GM19023 (cell line): ENCODE results near the gene PADI4.

Experiments used
- ATAC-seq: cut with Tn5 transposase; IDR thresholded peaks from one replicate; pipeline ENCODE4 v1.9.1; 2021; ENCODE audit warnings: mild to moderate bottlenecking, moderate library complexity; ENCODE audit not compliant: unreplicated experiment

The PADI4 gene

DNA sequence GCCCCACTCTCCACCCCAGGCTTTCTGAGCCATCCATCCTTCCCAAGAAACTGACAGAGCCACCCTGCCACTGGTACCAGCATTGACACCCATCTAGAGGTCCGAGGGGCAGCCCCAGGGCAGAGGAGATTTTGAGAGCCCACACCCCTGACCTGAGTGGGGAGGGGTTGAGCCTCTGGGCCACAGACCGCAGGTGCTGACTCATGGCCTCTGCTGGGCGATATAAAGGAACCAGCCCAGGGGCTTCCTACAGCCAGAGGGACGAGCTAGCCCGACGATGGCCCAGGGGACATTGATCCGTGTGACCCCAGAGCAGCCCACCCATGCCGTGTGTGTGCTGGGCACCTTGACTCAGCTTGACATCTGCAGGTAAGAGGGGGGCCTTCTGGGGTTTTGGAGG is at the start of gene PADI4:
Gene PADI4, plus strand, starts transcription at position 252 of the 400 bp plus-strand sequence. Its CDS starts 26 bp downstream, at position 278.
- no peak for ATAC-seq

DNA sequence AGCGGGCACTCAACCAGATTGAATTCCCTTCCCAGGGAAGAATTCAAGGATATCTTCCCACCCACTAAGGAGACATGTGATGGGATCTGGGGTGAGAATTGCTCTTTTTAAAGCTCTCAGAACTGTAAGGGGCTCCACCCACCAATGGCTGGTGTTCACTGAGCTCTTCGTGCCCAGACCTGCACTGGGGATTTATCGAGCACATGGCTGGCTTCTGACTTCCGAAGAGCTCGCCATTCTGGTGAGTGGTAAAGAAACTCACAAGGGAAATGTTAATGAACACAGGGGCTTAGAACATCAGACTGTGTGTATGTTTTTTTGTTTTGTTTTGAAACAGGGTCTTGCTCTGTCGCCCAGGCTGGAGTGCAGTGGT is 49.3 kb upstream of the PADI4 start:
- no peak for ATAC-seq

GRCh38 chr1:17259233-17259873 is 48.6 kb upstream of the PADI4 start:
- ATAC-seq, result no peak

DNA sequence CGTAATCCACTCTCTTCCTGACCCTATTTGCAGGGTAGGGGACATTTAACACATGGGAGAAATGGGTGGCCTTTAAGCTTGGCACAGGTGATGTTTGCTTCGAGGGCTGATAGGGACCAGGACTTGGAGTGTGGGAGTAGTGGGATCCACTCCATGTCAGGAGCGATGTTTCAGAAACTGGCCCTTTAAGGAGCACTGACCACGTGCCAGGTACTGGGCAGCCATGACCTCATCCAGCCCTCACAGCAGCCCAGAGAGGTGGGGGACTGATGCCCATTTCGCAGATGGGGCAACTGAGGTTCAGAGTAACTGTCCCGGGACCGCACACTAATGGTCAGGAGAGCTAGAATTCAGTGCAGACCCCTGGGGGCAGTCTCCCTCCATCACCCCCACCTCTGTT is 47.7 kb upstream of the PADI4 start:
- ATAC-seq, result no peak

DNA sequence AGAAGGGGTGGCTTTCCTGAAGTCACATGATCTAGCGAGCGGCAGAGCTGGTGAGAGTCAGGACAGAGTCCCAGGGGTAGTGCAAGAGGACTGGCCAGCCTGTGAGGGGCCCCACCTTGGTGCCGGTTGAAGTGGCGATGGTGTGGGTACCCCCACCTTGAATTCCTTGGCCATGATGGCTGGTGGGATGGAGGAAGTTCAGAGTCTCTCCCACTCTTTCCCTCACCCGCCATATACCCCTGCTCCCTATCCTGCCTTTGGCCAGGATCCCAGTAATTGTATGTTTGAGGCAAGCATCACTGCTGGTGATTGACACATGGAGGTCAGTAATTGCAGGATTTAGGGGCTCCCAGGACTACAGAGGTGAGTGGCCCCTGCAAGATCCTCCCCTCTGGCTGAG is 47.3 kb upstream of the PADI4 start:
- ATAC-seq, result no peak

- no peak for ATAC-seq
Measured at GRCh38 chr1:17263936-17264335, 44.1 kb upstream of the PADI4 start.

DNA sequence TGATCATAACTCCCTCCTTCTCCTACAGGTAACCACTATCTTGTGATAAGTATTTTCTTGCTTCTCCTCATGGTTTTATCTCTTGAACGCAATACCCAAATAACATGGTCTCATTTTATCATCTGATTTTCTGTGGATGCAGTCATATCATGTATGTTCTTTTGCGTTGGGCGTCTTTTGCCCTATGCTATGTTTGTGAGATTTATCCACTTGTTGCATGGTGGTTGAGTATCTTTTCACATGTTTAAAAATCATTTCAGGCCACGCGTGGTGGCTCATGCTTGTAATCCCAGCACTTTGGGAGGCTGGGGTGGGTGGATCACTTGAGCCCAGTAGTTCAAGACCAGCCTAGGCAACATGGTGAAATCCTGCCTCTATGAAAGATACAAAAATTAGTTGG is 43.5 kb upstream of the PADI4 start:
- ATAC-seq, result no peak

DNA sequence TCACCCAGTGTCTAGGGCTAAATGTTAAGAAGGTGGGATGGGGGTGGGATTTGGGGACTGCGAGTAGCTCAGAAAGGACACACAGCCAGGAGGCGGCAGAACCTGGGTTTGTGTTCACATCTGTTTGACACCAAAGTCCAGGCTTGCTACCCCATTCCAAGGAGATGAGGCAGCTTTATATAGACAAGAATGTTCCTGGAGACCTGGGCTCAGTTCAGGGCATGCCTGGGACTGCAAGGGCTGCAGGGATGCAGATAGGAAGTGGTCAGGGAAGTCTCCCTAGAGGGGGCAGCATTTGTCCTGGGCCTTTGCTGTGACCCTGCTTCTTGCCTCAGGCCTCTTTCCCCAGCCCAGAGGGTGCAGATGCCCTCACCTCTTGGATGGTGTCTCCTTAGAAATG is 42.8 kb upstream of the PADI4 start:
- no peak for ATAC-seq

DNA sequence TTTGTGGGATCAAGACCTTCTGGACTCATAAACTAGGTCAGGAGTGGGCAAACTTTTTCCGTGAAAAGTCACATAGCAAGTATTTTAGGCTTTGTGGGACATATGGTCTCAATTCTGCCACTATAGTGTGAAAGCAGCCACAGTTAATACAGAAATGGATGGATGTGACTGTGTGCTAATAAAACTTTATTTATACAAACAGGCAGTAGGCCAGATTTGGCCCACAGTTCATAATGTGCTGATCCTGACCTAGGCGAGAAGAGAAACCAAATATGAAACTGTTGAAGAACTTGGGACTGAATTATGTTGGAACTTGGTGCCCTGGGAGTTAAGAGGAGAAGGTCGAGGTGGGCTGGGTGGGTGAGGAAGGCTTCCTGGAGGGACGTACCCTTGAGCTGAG is 42.0 kb upstream of the PADI4 start:
- ATAC-seq, result no peak

DNA sequence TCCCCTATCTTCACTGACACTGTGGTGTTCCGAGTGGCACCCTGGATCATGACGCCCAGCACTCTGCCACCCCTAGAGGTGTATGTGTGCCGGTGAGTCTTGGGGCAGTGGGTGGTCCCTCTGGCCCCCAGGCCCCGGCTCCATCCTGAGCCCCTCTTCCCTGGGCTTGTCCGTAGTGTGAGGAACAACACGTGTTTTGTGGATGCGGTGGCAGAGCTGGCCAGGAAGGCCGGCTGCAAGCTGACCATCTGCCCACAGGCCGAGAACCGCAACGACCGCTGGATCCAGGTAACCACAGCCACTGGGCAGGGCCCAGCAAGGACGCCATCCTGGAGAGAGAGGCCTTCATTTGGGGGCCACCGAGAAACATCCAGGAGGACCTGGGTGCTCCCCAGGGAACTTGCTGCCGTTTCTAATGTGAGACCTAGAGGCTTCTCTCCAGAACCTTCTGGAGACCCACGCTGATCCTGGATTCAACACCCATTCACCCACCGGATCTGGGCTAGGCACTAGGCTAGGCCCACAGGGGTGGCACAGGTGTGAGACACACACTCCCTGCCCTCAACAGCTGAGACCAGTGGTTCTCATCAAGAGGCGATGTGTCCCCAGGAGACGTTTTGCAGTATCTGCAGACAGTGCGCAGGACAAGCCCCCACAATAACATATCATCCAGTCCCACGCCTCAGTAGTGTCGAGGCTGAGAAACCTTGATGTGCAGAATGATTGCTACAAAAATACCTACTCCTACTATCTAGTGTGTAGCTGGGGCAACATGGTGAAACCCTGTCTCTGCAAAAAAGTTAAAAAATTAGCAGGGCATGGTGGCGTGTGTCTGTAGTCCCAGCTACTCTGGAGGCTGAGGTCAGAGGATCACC is 36.9 kb upstream of the PADI4 start:
- no peak for ATAC-seq

- no peak for ATAC-seq
Measured at GRCh38 chr1:17272066-17272465, 35.9 kb upstream of the PADI4 start.

DNA sequence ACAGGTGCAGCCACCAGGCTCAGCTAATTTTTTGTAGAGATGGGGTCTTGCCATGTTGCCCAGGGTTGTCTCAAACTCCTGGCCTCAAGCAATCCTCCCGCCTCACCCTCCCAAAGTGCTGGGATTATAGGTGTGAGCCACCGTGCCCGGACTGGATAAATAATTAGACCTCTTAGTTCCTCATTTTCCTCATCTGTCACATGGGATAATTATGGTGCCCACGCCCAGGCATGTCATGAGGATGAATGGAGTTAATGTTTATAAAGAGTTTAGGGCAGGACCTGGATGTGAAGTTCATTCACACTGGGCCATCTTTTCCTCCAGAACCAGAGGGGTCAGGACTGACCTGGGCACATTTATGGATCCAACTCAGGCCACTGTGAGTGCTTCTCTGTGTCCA is 35.4 kb upstream of the PADI4 start:
- ATAC-seq, result no peak

DNA sequence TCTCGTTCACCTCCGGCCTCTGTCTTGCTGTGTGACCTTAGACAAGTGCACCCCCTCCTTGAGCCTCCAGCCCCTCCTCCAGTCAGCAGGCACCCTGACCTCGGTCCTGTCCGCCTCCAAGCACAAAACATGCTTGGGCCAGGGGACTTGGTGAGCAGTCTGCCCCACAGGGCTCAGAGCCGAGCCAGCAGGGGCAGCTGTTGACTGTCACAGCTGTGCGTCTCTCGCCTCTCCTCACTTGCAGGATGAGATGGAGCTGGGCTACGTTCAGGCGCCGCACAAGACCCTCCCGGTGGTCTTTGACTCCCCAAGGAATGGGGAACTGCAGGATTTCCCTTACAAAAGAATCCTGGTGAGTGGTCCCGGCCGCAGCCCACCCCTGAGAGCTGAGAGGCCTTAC is 34.9 kb upstream of the PADI4 start:
- no peak for ATAC-seq

DNA sequence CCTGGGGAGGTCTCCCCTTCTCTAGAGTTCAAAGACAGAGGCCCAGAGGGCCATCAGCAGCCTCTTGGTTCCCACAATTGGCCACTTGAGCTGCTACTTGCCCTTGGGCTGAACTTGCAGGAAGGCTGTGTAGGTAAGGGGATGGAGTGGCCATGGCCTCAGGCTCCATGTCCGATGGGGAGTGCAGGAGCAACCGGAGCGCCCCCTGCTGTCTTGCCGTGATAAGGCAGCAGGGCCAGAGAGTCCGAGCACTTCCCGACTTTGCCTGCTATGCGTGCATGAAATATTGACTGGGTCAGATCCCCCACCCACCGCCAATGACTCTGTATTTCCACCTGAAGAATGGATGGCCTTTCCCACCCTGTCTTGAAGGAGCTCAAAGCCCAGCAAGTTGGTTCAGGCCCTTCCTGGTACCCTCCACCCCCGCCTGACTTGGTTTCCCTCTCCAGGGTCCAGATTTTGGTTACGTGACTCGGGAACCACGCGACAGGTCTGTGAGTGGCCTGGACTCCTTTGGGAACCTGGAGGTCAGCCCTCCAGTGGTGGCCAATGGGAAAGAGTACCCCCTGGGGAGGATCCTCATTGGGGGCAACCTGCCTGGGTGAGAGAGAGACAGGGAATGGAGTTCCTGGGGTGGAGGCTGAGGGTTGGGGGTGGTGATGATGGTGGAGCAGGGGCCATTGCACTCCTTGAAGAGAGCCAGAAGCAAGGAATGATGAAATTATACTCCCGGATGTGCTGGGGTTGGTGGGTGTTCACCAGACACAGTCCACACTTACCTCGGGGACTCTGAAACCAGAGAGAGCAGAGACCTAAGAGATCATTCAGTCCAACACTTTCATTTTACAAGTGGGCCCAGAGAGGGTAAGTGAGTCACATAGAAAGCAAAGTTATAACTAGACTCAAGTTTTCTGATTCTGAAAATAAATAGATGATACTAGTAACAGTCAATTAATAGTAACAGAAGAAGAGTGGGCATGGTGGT is 33.5 kb upstream of the PADI4 start:
- ATAC-seq, result no peak

- no peak for ATAC-seq
Measured at GRCh38 chr1:17276568-17276967, 31.4 kb upstream of the PADI4 start.

DNA sequence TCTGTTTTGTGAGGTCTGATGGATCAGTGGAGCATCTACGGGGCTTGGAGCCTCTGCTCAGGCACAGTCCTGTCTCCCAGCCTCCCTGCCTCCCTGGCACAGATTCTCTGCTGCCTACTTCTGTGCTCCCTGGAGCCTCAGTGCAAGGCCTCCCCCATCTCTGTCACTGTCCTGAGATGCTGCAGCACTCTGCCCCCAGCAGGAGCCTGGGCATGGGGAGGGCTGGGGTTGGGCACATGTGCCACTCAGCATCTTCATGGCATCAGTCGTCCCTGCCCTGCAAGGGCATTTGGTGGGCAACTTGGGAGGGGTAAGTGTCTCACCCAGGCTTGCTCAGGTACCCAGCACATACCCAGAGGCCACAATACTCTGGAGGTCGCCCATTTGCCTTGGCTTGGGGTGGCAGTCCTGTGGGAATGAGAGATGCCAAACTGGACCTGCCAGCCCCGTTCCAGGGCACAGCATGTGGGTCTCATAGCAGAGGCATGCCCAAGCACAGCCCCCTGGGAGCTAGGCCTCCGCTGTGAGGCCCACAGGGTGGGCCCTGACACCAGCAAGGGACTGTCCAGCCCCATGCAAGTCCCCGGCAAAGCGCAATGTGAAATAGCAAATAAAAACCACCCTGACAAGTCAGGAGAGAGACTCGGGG is 30.4 kb upstream of the PADI4 start:
- ATAC-seq, result no peak

DNA sequence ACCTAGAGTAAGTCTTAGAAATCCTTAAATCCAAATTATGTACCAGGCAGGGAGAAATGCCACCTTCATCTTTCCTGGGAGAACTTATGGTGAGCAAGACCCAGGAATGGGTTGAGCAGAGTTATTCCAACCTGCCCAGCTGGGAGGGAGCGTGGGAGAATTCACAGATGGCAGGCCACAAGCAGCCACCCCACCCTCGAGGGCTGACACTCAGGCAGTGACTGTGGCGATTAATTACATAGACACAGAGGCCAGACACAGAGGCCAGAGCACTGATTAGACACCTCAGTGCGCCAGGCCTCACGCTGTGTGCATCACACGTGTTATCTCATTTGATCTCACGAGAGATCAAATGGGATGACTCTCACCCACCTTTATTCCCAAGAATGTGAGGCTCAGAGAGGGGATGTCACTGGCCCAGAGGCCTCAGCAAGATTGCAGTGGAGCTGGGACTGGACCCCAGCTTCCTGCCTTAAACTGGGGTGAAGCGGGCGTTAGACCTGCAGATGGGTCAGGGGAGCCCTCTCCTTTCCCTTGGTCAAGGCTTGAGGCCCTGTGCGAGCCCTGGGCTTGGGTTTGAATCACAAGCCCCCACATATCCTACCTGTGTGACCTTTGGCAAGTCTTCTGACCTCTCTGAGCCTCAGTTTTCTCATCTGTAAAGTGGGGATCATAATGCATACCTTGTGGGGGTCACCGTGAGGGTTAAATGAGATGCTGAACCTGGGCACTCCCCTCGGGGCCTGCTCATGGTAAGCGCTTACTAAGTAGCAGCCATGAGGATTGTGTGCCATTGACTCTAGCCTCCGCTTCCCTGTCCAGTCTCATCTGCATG is 28.8 kb upstream of the PADI4 start:
- ATAC-seq, result no peak

DNA sequence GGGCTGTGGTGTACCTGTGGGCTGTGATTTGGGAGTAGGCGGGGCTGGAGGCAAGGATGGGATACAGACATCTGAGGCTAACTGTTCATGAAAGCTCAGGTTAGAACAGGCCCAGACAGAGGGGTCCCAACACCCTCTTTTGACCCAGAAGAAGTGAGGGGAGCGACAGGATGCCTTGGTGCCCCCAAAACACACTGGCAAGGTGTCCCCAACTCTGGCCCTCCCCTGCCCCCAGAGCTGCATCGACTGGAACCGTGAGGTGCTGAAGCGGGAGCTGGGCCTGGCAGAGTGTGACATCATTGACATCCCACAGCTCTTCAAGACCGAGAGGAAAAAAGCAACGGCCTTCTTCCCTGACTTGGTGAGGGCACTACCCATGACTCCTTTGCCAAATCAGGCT is 27.6 kb upstream of the PADI4 start:
- no peak for ATAC-seq

- no peak for ATAC-seq
Measured at GRCh38 chr1:17280894-17281293, 27.1 kb upstream of the PADI4 start.

DNA sequence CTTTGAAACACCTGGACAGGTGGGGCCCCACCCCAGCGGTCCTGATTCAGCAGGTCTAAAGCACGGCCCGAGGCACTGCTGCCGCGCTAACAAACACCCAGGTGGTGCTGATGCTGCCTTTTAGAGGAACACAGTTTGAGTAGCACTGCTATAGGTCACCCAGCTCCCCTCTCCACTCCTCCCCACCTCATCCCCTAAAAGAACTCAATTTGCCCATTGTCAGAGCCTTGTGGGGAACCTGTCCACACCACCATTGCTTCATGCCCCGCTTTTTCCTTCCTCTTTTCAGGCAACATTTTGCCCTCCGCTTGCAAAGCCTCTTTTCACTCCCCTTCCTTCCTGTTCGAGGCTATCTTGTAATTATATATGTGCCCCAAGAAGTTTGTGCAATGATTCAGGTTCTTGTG is 26.2 kb upstream of the PADI4 start:
- no peak for ATAC-seq
